Testis (tissue), 2 donors: ENCODE data around the gene MFAP3L.
A peak's percentile ranks its signal among the peaks of the same experiment; 100 is the strongest.

Experiments used
- CTCF ChIP-seq, 3 experiments: fragments of 450-650 bp in 2 of 3; fragments of 200-600 bp in 1 of 3; sonication (generic) in 1 of 3; IDR thresholded peaks; one replicate each; pipeline ENCODE4 v1.5.1; 2016 to 2019; ENCODE audit warnings: antibody characterized with exemption in 3 of 3, mild to moderate bottlenecking in 2 of 3, moderate library complexity in 1 of 3
- POLR2A ChIP-seq: fragments of 450-650 bp; IDR thresholded peaks from one replicate; pipeline ENCODE4 v1.6.1; 2017; ENCODE audit warnings: antibody characterized with exemption, mild to moderate bottlenecking, moderate library complexity

DNA sequence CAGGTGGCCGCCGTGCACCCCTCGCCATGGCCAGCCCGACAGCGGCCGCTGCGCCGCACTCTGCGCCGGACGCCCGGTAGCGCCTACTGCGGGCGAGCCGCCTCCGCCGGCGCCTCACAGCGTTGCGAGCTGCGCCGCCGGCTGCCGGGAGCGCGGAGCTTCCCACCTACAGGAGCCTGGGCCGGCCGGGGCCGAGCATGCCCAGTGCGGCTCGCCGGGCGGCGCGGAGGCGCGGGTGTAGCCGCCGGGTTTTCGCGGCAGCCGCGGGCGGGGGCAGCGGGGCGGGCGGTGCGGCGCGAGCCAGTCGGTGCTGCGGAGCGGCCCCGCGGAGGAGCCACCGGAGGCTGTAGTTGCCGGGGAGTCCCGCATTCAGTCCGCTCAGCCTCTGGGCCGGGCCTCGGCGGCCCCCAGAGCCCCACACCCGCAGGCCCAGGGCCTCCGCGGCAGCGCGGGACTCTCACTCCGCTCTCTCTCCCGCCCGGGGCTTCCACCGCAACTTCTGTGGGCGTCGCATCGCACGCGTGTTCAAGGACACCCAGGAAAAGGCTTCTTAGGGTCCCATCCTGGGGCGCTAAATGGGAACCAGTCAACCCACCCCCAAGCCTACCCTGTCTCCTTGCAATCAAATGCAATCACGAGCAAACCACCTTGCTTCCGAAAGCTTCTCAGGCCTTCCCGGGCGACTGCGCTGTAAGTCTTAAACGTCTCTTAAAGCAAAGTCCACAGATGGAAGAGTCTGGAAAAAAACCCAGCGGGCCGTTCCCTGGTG, at the start of gene MFAP3L:
- peak in 2 of 3 experiments; percentile 8 to 20 for TF ChIP-seq CTCF (IDR thresholded peaks at IDR 0.05)
- TF ChIP-seq POLR2A, result no peak
